Astrocyte (in vitro differentiated cells and primary cell): ENCODE measurements around the gene GKN2. TPM values are rescaled to one million over a fixed set of nuclear protein-coding genes. Genes with fewer than 3 reads are reported as not detected.

ENCODE experiments used
- DNase-seq: peaks from one replicate; pipeline ENCODE4 v3.0.0-alpha.2; 2010; ENCODE audit warnings: low read depth
- FAIRE-seq: peaks from 2 replicates; lab custom pipeline; 2011; peaks lifted over from hg19 to GRCh38; lab: Jason Lieb, UNC
- H2AFZ ChIP-seq: 2 replicates; pipeline ENCODE4 v1.6.0; 2012; ENCODE audit warnings: low read depth, low read length, inconsistent platforms
- H3K27ac ChIP-seq: 2 replicates; pipeline ENCODE4 v1.5.1; 2011; ENCODE audit warnings: low read depth, low read length, inconsistent platforms
- H3K27me3 ChIP-seq: 2 replicates; pipeline ENCODE4 v1.6.0; 2011; ENCODE audit warnings: low read length, inconsistent platforms; ENCODE audit not compliant: insufficient read depth
- H3K36me3 ChIP-seq: 2 replicates; pipeline ENCODE4 v1.5.1; 2011; ENCODE audit warnings: low read length, inconsistent platforms; ENCODE audit not compliant: insufficient read depth
- H3K4me1 ChIP-seq: 2 replicates; pipeline ENCODE4 v1.5.1; 2011; ENCODE audit warnings: low read length, inconsistent platforms; ENCODE audit not compliant: insufficient read depth
- H3K4me2 ChIP-seq: 2 replicates; pipeline ENCODE4 v1.6.0; 2012; ENCODE audit warnings: low read length, inconsistent platforms
- H3K4me3 ChIP-seq: 2 replicates; pipeline ENCODE4 v1.5.1; 2011; ENCODE audit warnings: low read depth, mild to moderate bottlenecking, low read length, inconsistent platforms; ENCODE audit not compliant: insufficient read depth
- H3K79me2 ChIP-seq: 2 replicates; pipeline ENCODE4 v1.6.0; 2012; ENCODE audit warnings: mild to moderate bottlenecking, low read length, inconsistent platforms; ENCODE audit not compliant: insufficient read depth
- H3K9ac ChIP-seq: 2 replicates; pipeline ENCODE4 v1.6.0; 2012; ENCODE audit warnings: mild to moderate bottlenecking, low read length, inconsistent platforms
- H3K9me3 ChIP-seq: 2 replicates; pipeline ENCODE4 v1.5.1; 2012; ENCODE audit warnings: low read depth, mild to moderate bottlenecking, low read length, inconsistent platforms; ENCODE audit not compliant: insufficient read depth
- H4K20me1 ChIP-seq: 2 replicates; pipeline ENCODE4 v1.6.0; 2012; ENCODE audit warnings: low read length, inconsistent platforms; ENCODE audit not compliant: insufficient read depth
- H3K27ac Mint-ChIP-seq: one replicate; pipeline ENCODE4 v1.8.0; 2021; ENCODE audit warnings: mild to moderate bottlenecking, mixed read lengths; ENCODE audit not compliant: unreplicated experiment
- H3K27me3 Mint-ChIP-seq: one replicate; pipeline ENCODE4 v1.8.0; 2021; ENCODE audit warnings: low read depth, mixed read lengths; ENCODE audit not compliant: unreplicated experiment
- H3K36me3 Mint-ChIP-seq: one replicate; pipeline ENCODE4 v1.8.0; 2021; ENCODE audit warnings: low read depth, mixed read lengths; ENCODE audit not compliant: unreplicated experiment
- H3K4me1 Mint-ChIP-seq: one replicate; pipeline ENCODE4 v1.8.0; 2021; ENCODE audit warnings: low read depth, mixed read lengths; ENCODE audit not compliant: unreplicated experiment
- H3K4me3 Mint-ChIP-seq: one replicate; pipeline ENCODE4 v1.8.0; 2021; ENCODE audit warnings: mild to moderate bottlenecking, moderate library complexity, mixed read lengths; ENCODE audit not compliant: unreplicated experiment
- H3K9me3 Mint-ChIP-seq: one replicate; pipeline ENCODE4 v1.8.0; 2021; ENCODE audit warnings: mild to moderate bottlenecking, mixed read lengths; ENCODE audit not compliant: unreplicated experiment
- CTCF ChIP-seq: IDR thresholded peaks from 2 replicates; pipeline ENCODE4 v1.5.1; 2011; ENCODE audit warnings: low read depth, mild to moderate bottlenecking, inconsistent platforms, low read length, moderate library complexity; ENCODE audit not compliant: insufficient read depth
- EZH2 ChIP-seq: IDR thresholded peaks from 2 replicates; pipeline ENCODE4 v1.6.1; 2012; ENCODE audit warnings: mild to moderate bottlenecking, low read length, inconsistent platforms; ENCODE audit not compliant: insufficient read depth
- total RNA-seq: library from RNA; stranded (reverse); gene quantifications from 2 replicates; pipeline ENCODE4 v1.2.1, GENCODE V29; 2021

Gene GKN2
- total RNA-seq, 1 donor from 2014 or later = not detected

GRCh38 chr2:68939962-68940361, 12.7 kb downstream of the GKN2 start:
- H3K27ac Mint-ChIP-seq = no peak overlapping the region
- no peak overlapping the region for H3K9ac ChIP-seq
- H3K79me2 ChIP-seq = no peaks in the 10 kb centered on the region
- no peaks in the 10 kb centered on the region for H4K20me1 ChIP-seq
- no peak for TF ChIP-seq CTCF
- TF ChIP-seq EZH2 = no peak
- H3K4me3 Mint-ChIP-seq = no peak overlapping the region
- no peaks in the 10 kb centered on the region for H3K27me3 ChIP-seq
- H2AFZ ChIP-seq = no peak overlapping the region
- H3K4me2 ChIP-seq = no peak overlapping the region
- no peak overlapping the region for H3K27ac ChIP-seq
- peaks cover 19% of the 10 kb centered on the region for H3K4me1 Mint-ChIP-seq
- FAIRE-seq (no peak), DNase-seq (no peak)
- no peaks in the 10 kb centered on the region for H3K9me3 ChIP-seq
- peaks cover 18% of the 10 kb centered on the region for H3K4me1 ChIP-seq
- no peaks in the 10 kb centered on the region for H3K36me3 ChIP-seq
- no peaks in the 10 kb centered on the region for H3K27me3 Mint-ChIP-seq
- H3K4me3 ChIP-seq = no peak overlapping the region
- H3K9me3 Mint-ChIP-seq = no peaks in the 10 kb centered on the region
- no peaks in the 10 kb centered on the region for H3K36me3 Mint-ChIP-seq

- Histone ChIP-seq H3K4me1 (peaks cover 18% of the 10 kb centered on the region), H3K9me3 (no peaks in the 10 kb centered on the region), H3K79me2 (no peaks in the 10 kb centered on the region), H3K4me2 (no peak overlapping the region), H4K20me1 (no peaks in the 10 kb centered on the region), H3K36me3 (no peaks in the 10 kb centered on the region), H3K27me3 (no peaks in the 10 kb centered on the region), H2AFZ (no peak overlapping the region), H3K9ac (no peak overlapping the region), H3K4me3 (no peak overlapping the region), H3K27ac (no peak overlapping the region)
- Mint-ChIP-seq H3K27ac (no peak overlapping the region), H3K27me3 (no peaks in the 10 kb centered on the region), H3K4me1 (peaks cover 19% of the 10 kb centered on the region), H3K9me3 (no peaks in the 10 kb centered on the region), H3K36me3 (no peaks in the 10 kb centered on the region), H3K4me3 (no peak overlapping the region)
- TF ChIP-seq CTCF (no peak), EZH2 (no peak)
- DNase-seq (no peak), FAIRE-seq (no peak)
Observed at GRCh38 chr2:68938938-68939337, 13.8 kb downstream of the GKN2 start.

GRCh38 chr2:68937346-68938055, 15.2 kb downstream of the GKN2 start:
- H3K79me2 ChIP-seq = no peaks in the 10 kb centered on the region
- H3K9ac ChIP-seq = no peak overlapping the region
- TF ChIP-seq CTCF (no peak), EZH2 (no peak)
- peaks cover 19% of the 10 kb centered on the region for H3K4me1 Mint-ChIP-seq
- H3K9me3 ChIP-seq = no peaks in the 10 kb centered on the region
- H3K27ac Mint-ChIP-seq = no peak overlapping the region
- peaks cover 3% of the 10 kb centered on the region for H3K9me3 Mint-ChIP-seq
- H3K4me2 ChIP-seq = no peak overlapping the region
- no peaks in the 10 kb centered on the region for H4K20me1 ChIP-seq
- no peak for DNase-seq
- no peaks in the 10 kb centered on the region for H3K36me3 ChIP-seq
- no peak overlapping the region for H2AFZ ChIP-seq
- no peak overlapping the region for H3K4me3 Mint-ChIP-seq
- no peaks in the 10 kb centered on the region for H3K36me3 Mint-ChIP-seq
- H3K27me3 ChIP-seq = no peaks in the 10 kb centered on the region
- peaks cover 18% of the 10 kb centered on the region for H3K4me1 ChIP-seq
- peaks cover 5% of the 10 kb centered on the region for H3K27me3 Mint-ChIP-seq
- no peak overlapping the region for H3K27ac ChIP-seq
- no peak overlapping the region for H3K4me3 ChIP-seq
- FAIRE-seq = no peak
